NCI-H146 treated with DMSO at 0.1 percent for 48 hours (cell line): ENCODE data around the gene ZWILCH.
"Not testable (repeated sequence)": the region's sequence is repeated elsewhere in the genome, so short reads cannot be mapped to it uniquely, and the experiment has no call there.

Source experiments
- DNase-seq: peaks from one replicate; lab custom pipeline; 2025; ENCODE audit not compliant: unreplicated experiment; lab: John Stamatoyannopoulos, UW

ZWILCH gene

GRCh38 chr15:66504563-66505429, at the start of gene ZWILCH, which contains the start of gene RPL4:
Gene ZWILCH, plus strand, starts transcription at chr15:66505326. Its CDS starts 13 bp downstream, at chr15:66505339.
Gene RPL4, minus strand, starts transcription at chr15:66504855. Its CDS starts 65 bp downstream, at chr15:66504790.
- DNase-seq, result peak; percentile 68

- no peak for DNase-seq
These were observed 48.9 kb upstream of the ZWILCH start for GRCh38 chr15:66456211-66456610.

GRCh38 chr15:66459818-66460615, 45.1 kb upstream of the ZWILCH start:
- DNase-seq, result no peak

- not testable (repeated sequence) for DNase-seq
These were observed 43.8 kb upstream of the ZWILCH start for GRCh38 chr15:66461294-66461693.

GRCh38 chr15:66461917-66462316, 43.2 kb upstream of the ZWILCH start:
- no peak for DNase-seq

- DNase-seq, result no peak
These were observed 42.5 kb upstream of the ZWILCH start for GRCh38 chr15:66462627-66463026.

GRCh38 chr15:66465294-66465693, 39.8 kb upstream of the ZWILCH start:
- DNase-seq, result not testable (repeated sequence)

- DNase-seq, result not testable (repeated sequence)
These were observed 37.7 kb upstream of the ZWILCH start for GRCh38 chr15:66467162-66468040.

GRCh38 chr15:66470825-66471224, 34.3 kb upstream of the ZWILCH start:
- DNase-seq, result not testable (repeated sequence)

GRCh38 chr15:66472176-66472999, 32.7 kb upstream of the ZWILCH start:
- DNase-seq, result no peak

GRCh38 chr15:66474135-66474534, 31.0 kb upstream of the ZWILCH start:
- no peak for DNase-seq

- DNase-seq, result no peak
These were observed 30.2 kb upstream of the ZWILCH start for GRCh38 chr15:66474963-66475362.

GRCh38 chr15:66476535-66476934, 28.6 kb upstream of the ZWILCH start:
- DNase-seq, result no peak

- DNase-seq, result no peak
These were observed 28.1 kb upstream of the ZWILCH start for GRCh38 chr15:66477011-66477410.

GRCh38 chr15:66480267-66480666, 24.9 kb upstream of the ZWILCH start:
- no peak for DNase-seq

GRCh38 chr15:66481107-66481856, 23.8 kb upstream of the ZWILCH start:
- no peak for DNase-seq

- DNase-seq, result no peak
These were observed 22.6 kb upstream of the ZWILCH start for GRCh38 chr15:66482539-66482938.

- no peak for DNase-seq
These were observed 22.0 kb upstream of the ZWILCH start for GRCh38 chr15:66483131-66483566.

- no peak for DNase-seq
These were observed 20.5 kb upstream of the ZWILCH start for GRCh38 chr15:66484539-66485112.
